CD4-positive, alpha-beta T cell treated with Interferon gamma for 1 hour (primary cell): ENCODE data around the gene COMMD1.
A peak's percentile ranks its signal among the peaks of the same experiment; 100 is the strongest.
"Not testable (repeated sequence)": the region's sequence is repeated elsewhere in the genome, so short reads cannot be mapped to it uniquely, and the experiment has no call there.

Source experiments
- DNase-seq: peaks from one replicate; pipeline ENCODE4 v3.0.0-alpha.2; 2020

COMMD1 gene

GRCh38 chr2:61969376-61969775, 63.9 kb downstream of the COMMD1 start:
- DNase-seq = no peak

DNA sequence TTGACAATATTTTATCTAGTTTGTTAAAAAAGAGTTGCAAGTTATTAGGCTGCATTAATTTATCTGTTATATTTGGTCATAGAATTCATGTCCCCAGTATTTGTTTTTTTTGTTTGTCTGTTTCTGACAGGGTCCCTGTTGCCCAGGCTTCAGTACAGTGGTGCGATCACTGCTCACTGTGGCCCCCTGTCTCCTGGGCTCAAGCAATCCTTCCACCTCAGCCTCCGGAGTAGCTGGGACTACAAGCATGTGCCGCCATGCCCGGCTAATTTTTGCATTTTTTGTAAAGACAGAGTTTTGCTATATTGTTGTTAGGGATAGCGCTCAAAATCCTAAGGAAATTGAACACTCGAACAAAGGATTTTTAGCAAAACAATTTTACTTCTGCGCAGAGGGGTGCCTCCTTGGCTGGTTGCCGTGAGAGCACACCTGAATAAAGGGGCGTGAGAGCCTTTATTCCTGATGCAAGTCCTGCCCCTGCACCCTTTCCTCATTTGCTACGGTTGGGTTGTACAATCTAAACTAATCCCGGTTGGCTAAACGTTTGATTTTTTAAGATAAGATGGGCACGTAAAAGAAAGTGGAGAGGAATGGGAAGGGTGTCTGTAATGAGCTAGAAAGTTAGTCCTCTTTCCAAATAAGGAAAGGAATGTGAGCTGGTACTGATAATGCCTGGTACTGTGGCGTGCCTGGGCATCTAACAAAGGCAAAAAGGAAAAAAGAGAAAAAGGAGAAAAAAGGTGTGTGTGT, 65.5 kb downstream of the COMMD1 start:
- no peak for DNase-seq

GRCh38 chr2:61978522-61978921, 73.0 kb downstream of the COMMD1 start:
- no peak for DNase-seq

- no peak for DNase-seq
These were observed 75.3 kb downstream of the COMMD1 start for GRCh38 chr2:61980758-61981157.

DNA sequence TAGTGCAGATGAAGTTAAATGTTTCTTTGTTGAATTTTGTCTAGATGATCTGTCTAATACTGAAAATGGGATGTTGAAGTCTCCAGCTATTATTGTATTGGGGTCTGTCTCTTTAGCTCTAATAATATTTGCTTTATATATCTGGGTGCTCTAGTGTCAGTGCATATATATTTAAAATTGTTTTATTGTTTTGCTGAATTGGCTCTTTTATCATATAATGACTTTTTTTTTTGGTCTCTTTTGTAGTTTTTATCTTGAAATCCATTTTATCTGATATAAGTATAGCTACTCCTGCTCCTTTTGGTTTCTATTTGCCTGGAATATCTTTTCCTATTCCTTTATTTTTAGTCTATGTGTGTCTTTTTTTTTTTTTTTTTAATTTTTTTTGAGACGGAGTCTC, 79.2 kb downstream of the COMMD1 start:
- no peak for DNase-seq

- DNase-seq = no peak
These were observed 83.2 kb downstream of the COMMD1 start for GRCh38 chr2:61988462-61989366.

GRCh38 chr2:61993422-61994024, 88.0 kb downstream of the COMMD1 start:
- DNase-seq = peak; percentile 16

- no peak for DNase-seq
These were observed 89.1 kb downstream of the COMMD1 start for GRCh38 chr2:61994531-61994930.

- DNase-seq = no peak
These were observed 89.6 kb downstream of the COMMD1 start for GRCh38 chr2:61995065-61995464.

DNA sequence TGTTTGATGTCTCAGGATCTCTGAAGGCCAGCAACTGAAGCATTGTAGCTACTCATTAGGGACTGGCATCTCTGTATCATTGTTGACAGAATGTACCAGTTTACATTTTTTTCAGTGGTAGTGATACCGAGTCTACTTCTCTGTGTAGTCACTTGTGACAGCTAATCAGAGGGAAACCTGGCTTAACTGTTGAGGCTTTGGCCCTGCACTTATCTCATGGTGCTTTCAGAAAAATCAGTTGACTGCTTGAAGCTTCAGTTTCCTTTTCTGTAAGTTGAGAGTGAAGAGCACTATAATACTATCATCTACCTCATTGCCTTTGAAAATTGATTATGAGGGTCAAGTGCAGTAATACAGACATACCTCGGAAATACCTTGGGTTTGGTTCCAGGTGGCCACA, 90.0 kb downstream of the COMMD1 start:
- DNase-seq = no peak

GRCh38 chr2:61998426-61998825, 93.0 kb downstream of the COMMD1 start:
- no peak for DNase-seq

GRCh38 chr2:62000538-62000937, 95.1 kb downstream of the COMMD1 start:
- DNase-seq = no peak

DNA sequence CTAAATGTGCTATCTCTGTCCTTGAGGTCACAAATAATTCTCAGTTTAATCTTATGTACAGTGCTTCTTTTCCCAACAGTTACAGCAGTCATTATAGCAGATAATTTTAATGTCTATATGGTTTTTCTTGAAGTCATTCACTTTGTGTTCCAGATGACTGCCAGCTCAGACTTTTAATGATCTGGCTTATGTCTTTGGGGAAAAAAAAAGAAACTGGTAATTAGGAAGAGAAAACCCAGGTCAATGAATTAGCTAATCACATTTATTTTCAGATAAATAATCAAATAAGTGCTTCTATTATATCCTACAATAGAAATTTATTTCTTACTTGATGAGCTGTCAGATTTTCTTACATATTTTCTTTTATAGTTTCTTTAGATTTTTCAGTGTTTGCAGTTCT, 96.0 kb downstream of the COMMD1 start:
- no peak for DNase-seq

DNA sequence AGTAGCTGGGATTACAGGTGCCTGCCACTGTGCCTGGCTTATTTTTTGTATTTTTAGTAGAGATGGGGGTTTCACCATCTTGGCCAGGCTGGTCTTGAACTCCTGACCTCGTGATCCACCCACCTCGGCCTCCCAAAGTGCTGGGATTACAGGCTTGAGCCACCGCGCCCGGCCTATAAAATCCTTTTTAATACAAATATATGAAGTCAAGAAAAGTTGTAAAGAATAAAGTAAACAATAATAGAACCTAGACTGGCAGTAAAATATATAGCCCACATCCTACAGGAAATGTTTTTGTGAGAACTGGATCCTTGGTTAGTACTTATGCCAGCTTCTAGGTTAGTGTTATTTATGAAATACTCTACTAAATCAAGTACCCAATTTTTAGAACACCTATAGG, 99.0 kb downstream of the COMMD1 start:
- DNase-seq = not testable (repeated sequence)

GRCh38 chr2:62007555-62007954, 102.1 kb downstream of the COMMD1 start:
- no peak for DNase-seq

GRCh38 chr2:62010632-62011256, 105.3 kb downstream of the COMMD1 start:
- DNase-seq = no peak

- DNase-seq = no peak
These were observed 108.2 kb downstream of the COMMD1 start for GRCh38 chr2:62013641-62014040.

DNA sequence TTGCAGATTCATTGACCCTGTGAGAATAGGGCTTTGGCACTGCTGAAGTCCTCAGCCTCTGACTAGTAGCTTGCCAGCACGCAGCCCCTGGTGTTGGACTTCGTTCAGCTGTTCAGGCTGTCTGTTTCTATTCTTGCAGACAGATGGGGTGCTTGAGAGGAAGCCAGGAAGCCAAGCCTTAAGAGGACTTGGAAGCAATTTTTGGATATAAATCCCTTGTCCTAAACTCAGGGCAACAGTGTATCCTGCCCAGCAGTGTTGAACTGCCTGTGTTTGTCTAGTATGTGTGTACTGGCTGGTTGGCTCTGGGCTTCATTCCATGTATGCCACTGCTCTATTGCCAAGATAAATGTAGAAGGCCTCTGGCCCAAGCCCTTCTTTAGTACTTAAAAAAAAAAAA, 108.6 kb downstream of the COMMD1 start:
- DNase-seq = no peak

GRCh38 chr2:62016957-62017356, 111.5 kb downstream of the COMMD1 start:
- no peak for DNase-seq

DNA sequence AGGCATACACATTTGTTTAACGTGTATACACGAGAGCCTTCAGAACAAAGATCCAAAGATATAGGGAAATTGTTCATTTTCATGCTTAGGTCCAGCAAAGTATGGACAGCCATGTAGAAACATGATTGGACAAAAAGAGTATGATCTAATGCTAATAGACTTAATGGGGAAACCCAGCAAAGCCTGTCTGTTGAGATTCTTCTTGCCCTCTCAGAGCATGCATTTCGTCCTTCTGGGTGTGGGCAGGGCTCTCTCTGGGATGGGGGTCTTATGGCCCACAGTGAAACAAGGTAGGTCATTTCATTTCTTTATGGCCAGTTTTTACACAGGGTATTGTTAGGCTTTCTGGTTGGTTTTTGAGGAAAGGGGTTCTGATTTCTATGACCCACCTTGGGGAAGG, 124.4 kb downstream of the COMMD1 start:
- DNase-seq = no peak

GRCh38 chr2:62030902-62031301, 125.4 kb downstream of the COMMD1 start:
- DNase-seq = no peak

DNA sequence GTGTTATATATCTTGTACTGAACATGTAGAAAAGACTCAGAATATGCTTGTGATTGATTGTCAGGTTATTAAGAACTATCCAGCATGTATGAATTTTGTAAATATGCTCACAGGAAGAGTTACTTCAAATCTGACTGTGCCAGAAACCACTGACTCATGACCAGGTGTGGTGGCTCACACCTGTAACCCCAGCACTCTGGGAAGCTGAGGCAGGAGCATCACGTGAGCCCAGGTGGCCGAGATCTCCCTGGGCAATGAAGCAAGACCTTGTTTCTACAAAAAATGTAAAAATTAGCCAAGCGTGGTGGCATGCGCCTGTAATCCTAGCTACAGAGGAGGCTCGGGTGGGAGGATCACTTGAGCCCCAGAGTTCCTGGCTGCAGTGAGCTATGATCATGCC, 126.6 kb downstream of the COMMD1 start:
- DNase-seq = no peak

DNA sequence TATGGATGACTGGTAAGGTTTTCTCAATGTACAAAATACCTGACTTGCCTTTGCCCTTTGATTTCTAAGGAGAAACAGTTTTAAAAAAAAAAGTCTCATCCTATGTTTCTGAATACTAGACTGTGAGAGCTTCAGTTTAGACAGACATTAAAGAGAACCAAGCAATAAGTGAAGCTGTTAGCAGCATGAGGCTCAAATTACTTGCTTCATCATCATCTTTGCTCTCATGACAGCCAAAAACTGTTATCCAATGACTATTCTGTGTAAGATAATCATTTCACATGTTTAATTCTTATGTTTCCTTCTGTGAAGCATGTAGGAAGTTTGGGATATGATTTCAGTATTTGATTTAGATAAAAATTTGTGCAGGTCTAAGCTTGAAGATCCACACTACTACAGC, 129.2 kb downstream of the COMMD1 start:
- DNase-seq = no peak
